Stimulated activated naive B cell treated with anti-CD40 and anti-IgM and Interleukin-4, amounts not matched to agents 10 μg/mL and 1 μg/mL and 100 μg/mL, for 72 hours (primary cell): ENCODE measurements around the gene ALG12.

Experiments
- ATAC-seq, 2 donors: fragments of 150-1000 bp; cut with Tn5 transposase; replicated peaks; 2 replicates each; pipeline ENCODE4 v1.10.0; 2021; ENCODE audit warnings: moderate library complexity in 1 of 2
- DNase-seq: peaks from one replicate; pipeline ENCODE4 v3.0.0; 2021
- H3K27ac Mint-ChIP-seq: one replicate; pipeline ENCODE4 v1.8.0; 2022; ENCODE audit warnings: mild to moderate bottlenecking, mixed read lengths
- H3K27me3 Mint-ChIP-seq, 2 donors: one replicate each; pipeline ENCODE4 v1.8.0; 2022; ENCODE audit warnings: mixed read lengths in 2 of 2
- H3K36me3 Mint-ChIP-seq, 2 donors: one replicate each; pipeline ENCODE4 v1.8.0; 2022; ENCODE audit warnings: mixed read lengths in 2 of 2, mild to moderate bottlenecking in 1 of 2
- H3K4me1 Mint-ChIP-seq, 2 donors: one replicate each; pipeline ENCODE4 v1.8.0; 2022; ENCODE audit warnings: mixed read lengths in 2 of 2, mild to moderate bottlenecking in 1 of 2
- H3K4me3 Mint-ChIP-seq, 2 donors: one replicate each; pipeline ENCODE4 v1.8.0; 2022; ENCODE audit warnings: mild to moderate bottlenecking in 2 of 2, mixed read lengths in 2 of 2, moderate library complexity in 1 of 2
- H3K9me3 Mint-ChIP-seq, 2 donors: one replicate each; pipeline ENCODE4 v1.8.0; 2022; ENCODE audit warnings: mixed read lengths in 2 of 2, mild to moderate bottlenecking in 1 of 2

ALG12 gene

GRCh38 chr22:49910229-49911155 is 7.7 kb downstream of the ALG12 start:
- Mint-ChIP-seq H3K9me3 (no peaks in the 10 kb centered on the region), H3K27me3 (no peaks in the 10 kb centered on the region), H3K36me3 (peaks cover 27 to 31% of the 10 kb centered on the region in 2 donors), H3K27ac (no peak overlapping the region), H3K4me3 (no peak overlapping the region), H3K4me1 (peaks cover 4 to 10% of the 10 kb centered on the region in 2 donors)
- no peak for ATAC-seq
- no peak for DNase-seq

- Mint-ChIP-seq H3K27ac (peak overlapping the region; percentile 56), H3K4me3 (no peak overlapping the region), H3K36me3 (peaks cover 27 to 38% of the 10 kb centered on the region in 2 donors), H3K9me3 (no peaks in the 10 kb centered on the region), H3K4me1 (peaks cover 4 to 10% of the 10 kb centered on the region in 2 donors), H3K27me3 (no peaks in the 10 kb centered on the region)
- DNase-seq, result no peak
- ATAC-seq, result no peak
These were observed 8.6 kb downstream of the ALG12 start for GRCh38 chr22:49909476-49910205.

- peaks cover 4 to 10% of the 10 kb centered on the region in 2 donors for H3K4me1 Mint-ChIP-seq
- H3K36me3 Mint-ChIP-seq, result peaks cover 28 to 40% of the 10 kb centered on the region in 2 donors
- DNase-seq (no peak), ATAC-seq (no peak)
- no peaks in the 10 kb centered on the region for H3K9me3 Mint-ChIP-seq
- no peak overlapping the region for H3K4me3 Mint-ChIP-seq
- no peaks in the 10 kb centered on the region for H3K27me3 Mint-ChIP-seq
- H3K27ac Mint-ChIP-seq, result no peak overlapping the region
These were observed 10.4 kb downstream of the ALG12 start for GRCh38 chr22:49907807-49908206.

- H3K4me3 Mint-ChIP-seq, result no peak overlapping the region
- peaks cover 29 to 41% of the 10 kb centered on the region in 2 donors for H3K36me3 Mint-ChIP-seq
- no peaks in the 10 kb centered on the region for H3K9me3 Mint-ChIP-seq
- peaks cover 2 to 10% of the 10 kb centered on the region in 2 donors for H3K4me1 Mint-ChIP-seq
- peak overlapping the region; percentile 68 for H3K27ac Mint-ChIP-seq
- H3K27me3 Mint-ChIP-seq, result no peaks in the 10 kb centered on the region
- ATAC-seq, result no peak
- no peak for DNase-seq
These were observed 11.4 kb downstream of the ALG12 start for GRCh38 chr22:49906799-49907290.

GRCh38 chr22:49906071-49906798 is 12.0 kb downstream of the ALG12 start:
- H3K4me1 Mint-ChIP-seq, result peaks cover 4 to 10% of the 10 kb centered on the region in 2 donors
- H3K36me3 Mint-ChIP-seq, result peaks cover 35 to 48% of the 10 kb centered on the region in 2 donors
- H3K27me3 Mint-ChIP-seq, result no peaks in the 10 kb centered on the region
- DNase-seq (no peak), ATAC-seq (no peak)
- peaks cover 3% of the 10 kb centered on the region in 2 donors for H3K9me3 Mint-ChIP-seq
- no peak overlapping the region for H3K4me3 Mint-ChIP-seq
- peak overlapping the region; percentile 20 for H3K27ac Mint-ChIP-seq

DNA sequence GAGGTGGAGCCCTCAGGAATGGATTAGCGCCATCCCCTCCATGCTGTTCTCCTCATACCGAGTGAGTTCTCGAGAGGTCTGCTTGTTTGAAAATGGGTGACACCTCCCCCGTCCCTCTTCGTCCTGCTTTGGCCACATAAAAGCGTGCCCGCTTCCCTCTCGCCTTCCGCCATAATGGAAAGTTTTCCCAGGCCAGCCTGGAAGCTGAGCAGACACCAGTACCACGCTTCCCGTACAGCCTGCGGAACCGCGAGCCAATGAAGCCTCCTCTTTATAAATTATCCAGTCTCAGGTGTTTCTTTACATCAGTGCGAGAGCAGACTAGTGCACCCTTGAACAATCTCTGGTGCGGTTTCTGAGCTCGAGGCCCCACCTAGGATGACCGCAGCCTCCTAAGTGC is 12.8 kb downstream of the ALG12 start:
- H3K4me3 Mint-ChIP-seq, result no peak overlapping the region
- no peak for DNase-seq
- H3K36me3 Mint-ChIP-seq, result peaks cover 39 to 51% of the 10 kb centered on the region in 2 donors
- H3K9me3 Mint-ChIP-seq, result peaks cover 3 to 7% of the 10 kb centered on the region in 2 donors
- peaks cover 4 to 10% of the 10 kb centered on the region in 2 donors for H3K4me1 Mint-ChIP-seq
- no peak for ATAC-seq
- no peaks in the 10 kb centered on the region for H3K27me3 Mint-ChIP-seq
- peak overlapping the region; percentile 59 for H3K27ac Mint-ChIP-seq

DNA sequence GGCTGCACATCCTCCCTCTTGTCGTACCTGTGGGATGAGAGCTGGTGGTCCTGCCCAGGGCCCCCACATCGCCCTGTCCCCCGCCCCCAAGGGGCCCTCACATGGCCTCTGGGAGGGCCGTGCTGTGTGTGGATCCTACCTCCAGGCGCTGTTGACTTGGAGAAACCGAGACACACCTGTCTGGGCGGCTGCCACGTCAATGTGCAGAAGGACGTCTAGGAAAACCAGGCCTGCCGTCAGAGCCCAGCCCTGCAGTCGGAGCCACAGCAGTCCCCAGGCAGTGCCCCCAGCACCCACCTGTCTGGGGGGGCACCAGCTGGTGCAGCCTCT is 14.2 kb downstream of the ALG12 start:
- H3K27ac Mint-ChIP-seq, result no peak overlapping the region
- no peak overlapping the region for H3K4me3 Mint-ChIP-seq
- H3K9me3 Mint-ChIP-seq, result peaks cover 3 to 7% of the 10 kb centered on the region in 2 donors
- H3K27me3 Mint-ChIP-seq, result no peaks in the 10 kb centered on the region
- H3K4me1 Mint-ChIP-seq, result peaks cover 4 to 10% of the 10 kb centered on the region in 2 donors
- no peak for ATAC-seq
- peaks cover 40 to 60% of the 10 kb centered on the region in 2 donors for H3K36me3 Mint-ChIP-seq
- no peak for DNase-seq

- Mint-ChIP-seq H3K27me3 (no peaks in the 10 kb centered on the region), H3K4me1 (peaks cover 4 to 10% of the 10 kb centered on the region in 2 donors), H3K4me3 (no peak overlapping the region), H3K36me3 (peaks cover 38 to 64% of the 10 kb centered on the region in 2 donors), H3K9me3 (peaks cover 3 to 7% of the 10 kb centered on the region in 2 donors), H3K27ac (no peak overlapping the region)
- DNase-seq, result no peak
- no peak for ATAC-seq
These were observed 14.8 kb downstream of the ALG12 start for GRCh38 chr22:49903322-49904039.

- H3K4me3 Mint-ChIP-seq, result no peak overlapping the region
- peaks cover 3 to 7% of the 10 kb centered on the region in 2 donors for H3K9me3 Mint-ChIP-seq
These were observed 16.8 kb downstream of the ALG12 start for GRCh38 chr22:49901457-49901856.

GRCh38 chr22:49900441-49901230 is 17.6 kb downstream of the ALG12 start:
- Mint-ChIP-seq H3K9me3 (peaks cover 3 to 7% of the 10 kb centered on the region in 2 donors), H3K27ac (peak overlapping the region; percentile 42), H3K36me3 (peaks cover 32 to 56% of the 10 kb centered on the region in 2 donors), H3K4me1 (peaks cover 0 to 2% of the 10 kb centered on the region in 2 donors), H3K4me3 (no peak overlapping the region), H3K27me3 (no peaks in the 10 kb centered on the region)
- no peak for ATAC-seq
- no peak for DNase-seq

More at GRCh38 chr22:49901457-49901856, 16.8 kb downstream of the ALG12 start:
- Mint-ChIP-seq H3K36me3 (peaks cover 32 to 61% of the 10 kb centered on the region in 2 donors), H3K27ac (no peak overlapping the region), H3K27me3 (no peaks in the 10 kb centered on the region), H3K4me1 (peaks cover 0 to 2% of the 10 kb centered on the region in 2 donors)
- no peak for DNase-seq
- no peak for ATAC-seq

- ATAC-seq (no peak), DNase-seq (no peak)
- Mint-ChIP-seq H3K27me3 (no peaks in the 10 kb centered on the region), H3K4me3 (no peak overlapping the region), H3K4me1 (peaks cover 5% of the 10 kb centered on the region in 2 donors), H3K36me3 (peaks cover 35 to 50% of the 10 kb centered on the region in 2 donors), H3K27ac (no peak overlapping the region), H3K9me3 (peaks cover 6 to 10% of the 10 kb centered on the region in 2 donors)
These were observed 18.7 kb downstream of the ALG12 start for GRCh38 chr22:49899530-49899929.

DNA sequence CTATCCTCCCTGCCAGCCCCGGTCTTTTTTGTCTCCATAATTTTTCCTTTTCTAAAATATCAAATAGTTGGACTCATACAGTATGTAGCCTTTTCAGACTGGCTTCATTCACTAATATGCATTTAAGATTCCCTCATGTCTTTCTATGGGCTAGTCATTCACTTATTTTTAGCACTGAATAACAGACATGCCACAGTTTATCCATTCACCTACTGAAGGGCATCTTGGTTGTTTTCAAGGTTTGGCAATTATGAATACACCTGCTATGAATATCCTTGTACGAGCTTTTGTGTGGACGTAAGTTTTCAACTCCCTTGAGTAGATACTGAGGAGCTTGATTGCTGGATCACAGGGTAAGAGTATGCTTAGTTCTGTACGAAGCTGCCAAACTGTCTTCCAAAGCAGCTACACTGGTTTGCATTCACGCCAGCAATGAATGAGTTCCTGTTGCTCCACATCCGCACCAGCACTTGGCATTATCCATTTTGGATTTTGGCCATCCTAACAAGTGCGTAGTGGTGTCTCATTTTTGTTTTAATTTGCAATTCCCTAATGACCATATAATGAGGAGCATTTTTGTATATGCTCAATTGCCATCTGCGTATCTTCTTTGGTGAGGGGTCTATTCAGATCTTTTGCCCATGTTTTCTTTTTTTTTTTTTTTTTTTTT is 21.1 kb downstream of the ALG12 start:
- Mint-ChIP-seq H3K4me3 (no peak overlapping the region), H3K4me1 (peaks cover 7 to 9% of the 10 kb centered on the region in 2 donors), H3K9me3 (peaks cover 12 to 13% of the 10 kb centered on the region in 2 donors), H3K36me3 (peaks cover 41 to 58% of the 10 kb centered on the region in 2 donors), H3K27me3 (no peaks in the 10 kb centered on the region), H3K27ac (no peak overlapping the region)
- DNase-seq (no peak), ATAC-seq (no peak)
